Large intestine (tissue), 3 donors: ENCODE results near the gene BORCS5. TPM values are rescaled to one million over a fixed set of nuclear protein-coding genes. Genes with fewer than 3 reads are reported as not detected.
"Not testable (repeated sequence)": the region's sequence is repeated elsewhere in the genome, so short reads cannot be mapped to it uniquely, and the experiment has no call there.

ENCODE experiments used
- DNase-seq, 2 donors: peaks; one replicate each; pipeline versions ENCODE4 v3.0.0 to v3.0.0-alpha.2; 2013
- H3K27ac ChIP-seq: one replicate; pipeline ENCODE4 v1.5.1; 2013; ENCODE audit warnings: low read length
- H3K27me3 ChIP-seq: 2 replicates; pipeline ENCODE4 v1.6.1; 2013; ENCODE audit warnings: low read length; ENCODE audit not compliant: control insufficient read depth, insufficient read depth
- H3K36me3 ChIP-seq: 2 replicates; pipeline ENCODE4 v1.6.1; 2013; ENCODE audit warnings: low read length; ENCODE audit not compliant: control insufficient read depth, insufficient read depth
- H3K4me1 ChIP-seq: one replicate; pipeline ENCODE4 v1.6.1; 2013; ENCODE audit warnings: low read length; ENCODE audit not compliant: control insufficient read depth, insufficient read depth
- H3K4me3 ChIP-seq: one replicate; pipeline ENCODE4 v1.5.1; 2013; ENCODE audit warnings: low read length
- H3K9me3 ChIP-seq: one replicate; pipeline ENCODE4 v1.6.1; 2013; ENCODE audit warnings: mild to moderate bottlenecking, low read depth, low read length, moderate library complexity; ENCODE audit not compliant: control insufficient read depth
- WGBS: methylation state at CpG from one replicate; pipeline ENCODE4 v1.1.5; 2013; ENCODE audit warnings: low lambda C conversion rate; ENCODE audit not compliant: insufficient coverage; 5-methylcytosine and 5-hydroxymethylcytosine counted together
- polyA plus RNA-seq: library from polyadenylated mRNA; unstranded; fragments of 120-200 nt; gene quantifications from one replicate; pipeline ENCODE4 v1.2.1, GENCODE V29; 2013

Gene BORCS5
- polyA plus RNA-seq, 1 donor: 6.4 TPM

GRCh38 chr12:12331896-12332295 lies 25.0 kb upstream of the BORCS5 start:
- no peaks in the 10 kb centered on the region for H3K27me3 ChIP-seq
- H3K36me3 ChIP-seq: peaks cover 10% of the 10 kb centered on the region
- peak overlapping the region; percentile 60 for H3K27ac ChIP-seq
- no peaks in the 10 kb centered on the region for H3K9me3 ChIP-seq
- peak; percentile 60 to 83 for DNase-seq
- H3K4me3 ChIP-seq: no peak overlapping the region
- peaks cover 18% of the 10 kb centered on the region for H3K4me1 ChIP-seq
- no CpG with 5 or more reads among the region's 1 CpG for WGBS

GRCh38 chr12:12333407-12334366 lies 23.2 kb upstream of the BORCS5 start:
- Histone ChIP-seq H3K27ac (no peak overlapping the region), H3K9me3 (no peaks in the 10 kb centered on the region), H3K27me3 (no peaks in the 10 kb centered on the region), H3K4me3 (no peak overlapping the region), H3K36me3 (peaks cover 10% of the 10 kb centered on the region), H3K4me1 (peaks cover 18% of the 10 kb centered on the region)
- DNase-seq: peak in 1 of 2 donors; percentile 40
- WGBS: no CpG with 5 or more reads among the region's 12 CpGs

- WGBS: 100% methylated on average over 1 of the region's 10 CpGs
- peak in 1 of 2 donors; percentile 44 for DNase-seq
- H3K9me3 ChIP-seq: no peaks in the 10 kb centered on the region
- no peaks in the 10 kb centered on the region for H3K27me3 ChIP-seq
- no peak overlapping the region for H3K4me3 ChIP-seq
- peaks cover 12% of the 10 kb centered on the region for H3K36me3 ChIP-seq
- peaks cover 18% of the 10 kb centered on the region for H3K4me1 ChIP-seq
- H3K27ac ChIP-seq: no peak overlapping the region
Observed at GRCh38 chr12:12334367-12335040, 22.4 kb upstream of the BORCS5 start.

- Histone ChIP-seq H3K4me1 (peaks cover 18% of the 10 kb centered on the region), H3K27ac (no peak overlapping the region), H3K9me3 (no peaks in the 10 kb centered on the region), H3K4me3 (no peak overlapping the region), H3K36me3 (peaks cover 11% of the 10 kb centered on the region), H3K27me3 (no peaks in the 10 kb centered on the region)
- no CpG with 5 or more reads among the region's 5 CpGs for WGBS
- peak in 1 of 2 donors; percentile 53 for DNase-seq
Observed at GRCh38 chr12:12336049-12336411, 20.8 kb upstream of the BORCS5 start.

GRCh38 chr12:12336511-12336910 lies 20.4 kb upstream of the BORCS5 start:
- no peaks in the 10 kb centered on the region for H3K27me3 ChIP-seq
- DNase-seq: no peak
- H3K4me1 ChIP-seq: peaks cover 13% of the 10 kb centered on the region
- no CpG with 5 or more reads among the region's 1 CpG for WGBS
- H3K36me3 ChIP-seq: peaks cover 11% of the 10 kb centered on the region
- no peak overlapping the region for H3K4me3 ChIP-seq
- H3K27ac ChIP-seq: no peak overlapping the region
- H3K9me3 ChIP-seq: no peaks in the 10 kb centered on the region

- Histone ChIP-seq H3K36me3 (peaks cover 14% of the 10 kb centered on the region), H3K4me3 (no peak overlapping the region), H3K9me3 (no peaks in the 10 kb centered on the region), H3K27me3 (no peaks in the 10 kb centered on the region), H3K27ac (no peak overlapping the region), H3K4me1 (peaks cover 4% of the 10 kb centered on the region)
- WGBS: 100% methylated on average over 1 of the region's 8 CpGs
- DNase-seq: no peak
Observed at GRCh38 chr12:12338527-12339168, 18.2 kb upstream of the BORCS5 start.

- peaks cover 15% of the 10 kb centered on the region for H3K4me1 ChIP-seq
- H3K27ac ChIP-seq: peak within 1 kb of the TSS; percentile 96
- WGBS: no CpG with 5 or more reads among the region's 68 CpGs
- H3K9me3 ChIP-seq: peaks cover 3% of the 10 kb centered on the region
- H3K36me3 ChIP-seq: no peaks in the 10 kb centered on the region
- H3K4me3 ChIP-seq: peak within 1 kb of the TSS; percentile 92
- H3K27me3 ChIP-seq: no peaks in the 10 kb centered on the region
- DNase-seq: peak; percentile 67 to 83
Observed at GRCh38 chr12:12349711-12350665, 6.9 kb upstream of the BORCS5 start, which contains the start of gene MANSC1. TSS of gene MANSC1 (minus strand) at chr12:12350242. CDS start at chr12:12343314, 6,928 bp downstream.

GRCh38 chr12:12350868-12351463 lies 5.9 kb upstream of the BORCS5 start:
- Histone ChIP-seq H3K27ac (peak overlapping the region; percentile 96), H3K9me3 (peaks cover 3% of the 10 kb centered on the region), H3K27me3 (no peaks in the 10 kb centered on the region), H3K4me1 (peaks cover 15% of the 10 kb centered on the region), H3K36me3 (no peaks in the 10 kb centered on the region), H3K4me3 (peak overlapping the region; percentile 92)
- DNase-seq: peak; percentile 79 to 87
- no CpG with 5 or more reads among the region's 3 CpGs for WGBS

- H3K27ac ChIP-seq: peak overlapping the region; percentile 96
- DNase-seq, H3K27me3 ChIP-seq, H3K36me3 ChIP-seq, H3K4me3 ChIP-seq, H3K9me3 ChIP-seq: not testable (repeated sequence)
- peaks cover 15% of the 10 kb centered on the region for H3K4me1 ChIP-seq
- WGBS: 80% methylated on average over 2 of the region's 19 CpGs
Observed at GRCh38 chr12:12351468-12352185, 5.3 kb upstream of the BORCS5 start.
